ENCODE results near the gene COMMD8. TPM values are rescaled to one million over a fixed set of nuclear protein-coding genes. Genes with fewer than 3 reads are reported as not detected.

COMMD8 gene
- total RNA-seq, 1 experiment from 2014 or later: 13.5 TPM

Other genes with a start within 250 kb of the COMMD8 start
- gene ATP10D, start 21.6 kb upstream of the COMMD8 start, total RNA-seq (2014; rRNA removed; shearing (Covaris generic)): 0.63 and 0.66 TPM in 2 replicates

Measured in H7 (cell line).